Measurements from ENCODE around the gene PACSIN1.

DNA sequence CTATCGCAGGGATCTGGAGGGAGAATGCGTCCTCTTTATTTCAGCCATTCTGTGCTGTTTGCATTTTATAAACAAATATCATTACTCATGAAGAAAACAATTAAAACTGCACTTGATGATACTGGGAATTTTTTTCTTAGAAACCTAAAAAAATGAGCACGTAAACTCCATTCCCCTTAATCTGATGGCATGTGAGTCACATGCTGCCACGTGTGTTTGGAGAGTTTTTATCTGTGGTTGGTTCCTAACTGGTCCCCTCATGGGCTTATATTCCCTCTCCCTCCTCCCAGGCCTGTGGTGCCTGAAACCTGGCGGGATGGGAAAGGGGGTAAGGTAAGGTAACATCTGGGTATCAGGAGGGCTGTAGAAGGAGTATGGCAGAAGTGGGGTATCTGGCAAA lies 6.5 kb downstream of the PACSIN1 start:
- TF ChIP-seq, protein P1, sequence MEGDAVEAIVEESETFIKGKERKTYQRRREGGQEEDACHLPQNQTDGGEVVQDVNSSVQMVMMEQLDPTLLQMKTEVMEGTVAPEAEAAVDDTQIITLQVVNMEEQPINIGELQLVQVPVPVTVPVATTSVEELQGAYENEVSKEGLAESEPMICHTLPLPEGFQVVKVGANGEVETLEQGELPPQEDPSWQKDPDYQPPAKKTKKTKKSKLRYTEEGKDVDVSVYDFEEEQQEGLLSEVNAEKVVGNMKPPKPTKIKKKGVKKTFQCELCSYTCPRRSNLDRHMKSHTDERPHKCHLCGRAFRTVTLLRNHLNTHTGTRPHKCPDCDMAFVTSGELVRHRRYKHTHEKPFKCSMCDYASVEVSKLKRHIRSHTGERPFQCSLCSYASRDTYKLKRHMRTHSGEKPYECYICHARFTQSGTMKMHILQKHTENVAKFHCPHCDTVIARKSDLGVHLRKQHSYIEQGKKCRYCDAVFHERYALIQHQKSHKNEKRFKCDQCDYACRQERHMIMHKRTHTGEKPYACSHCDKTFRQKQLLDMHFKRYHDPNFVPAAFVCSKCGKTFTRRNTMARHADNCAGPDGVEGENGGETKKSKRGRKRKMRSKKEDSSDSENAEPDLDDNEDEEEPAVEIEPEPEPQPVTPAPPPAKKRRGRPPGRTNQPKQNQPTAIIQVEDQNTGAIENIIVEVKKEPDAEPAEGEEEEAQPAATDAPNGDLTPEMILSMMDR (IDR thresholded peaks at IDR 0.05 in 2 of 3, conservative IDR thresholded peaks at IDR 0.05 in 1 of 3; ENCODE audit: control insufficient read depth in 2 of 3, extremely low read depth in 1 of 3, insufficient read depth in 1 of 3, low read depth in 3 of 3, low read length in 3 of 3) = no peak
- no peak for TF ChIP-seq POLR2AphosphoS5 (IDR thresholded peaks at IDR 0.05; ENCODE audit: low read length)
- TF ChIP-seq SIN3A (IDR thresholded peaks at IDR 0.05; ENCODE audit: low read depth, low read length) = no peak
- TF ChIP-seq ETV6 (conservative IDR thresholded peaks at IDR 0.05 in 1 of 2, IDR thresholded peaks at IDR 0.05 in 1 of 2; ENCODE audit: borderline replicate concordance in 1 of 2, low read depth in 1 of 2) = no peak
- no peak for TF ChIP-seq BRCA1 (IDR thresholded peaks at IDR 0.05; ENCODE audit: low read depth, low read length)
- no peak for TF ChIP-seq RBBP5 (conservative IDR thresholded peaks at IDR 0.05)
- TF ChIP-seq, protein P2, sequence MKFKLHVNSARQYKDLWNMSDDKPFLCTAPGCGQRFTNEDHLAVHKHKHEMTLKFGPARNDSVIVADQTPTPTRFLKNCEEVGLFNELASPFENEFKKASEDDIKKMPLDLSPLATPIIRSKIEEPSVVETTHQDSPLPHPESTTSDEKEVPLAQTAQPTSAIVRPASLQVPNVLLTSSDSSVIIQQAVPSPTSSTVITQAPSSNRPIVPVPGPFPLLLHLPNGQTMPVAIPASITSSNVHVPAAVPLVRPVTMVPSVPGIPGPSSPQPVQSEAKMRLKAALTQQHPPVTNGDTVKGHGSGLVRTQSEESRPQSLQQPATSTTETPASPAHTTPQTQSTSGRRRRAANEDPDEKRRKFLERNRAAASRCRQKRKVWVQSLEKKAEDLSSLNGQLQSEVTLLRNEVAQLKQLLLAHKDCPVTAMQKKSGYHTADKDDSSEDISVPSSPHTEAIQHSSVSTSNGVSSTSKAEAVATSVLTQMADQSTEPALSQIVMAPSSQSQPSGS (IDR thresholded peaks at IDR 0.05; ENCODE audit: low read length) = no peak
- TF ChIP-seq, protein P3, sequence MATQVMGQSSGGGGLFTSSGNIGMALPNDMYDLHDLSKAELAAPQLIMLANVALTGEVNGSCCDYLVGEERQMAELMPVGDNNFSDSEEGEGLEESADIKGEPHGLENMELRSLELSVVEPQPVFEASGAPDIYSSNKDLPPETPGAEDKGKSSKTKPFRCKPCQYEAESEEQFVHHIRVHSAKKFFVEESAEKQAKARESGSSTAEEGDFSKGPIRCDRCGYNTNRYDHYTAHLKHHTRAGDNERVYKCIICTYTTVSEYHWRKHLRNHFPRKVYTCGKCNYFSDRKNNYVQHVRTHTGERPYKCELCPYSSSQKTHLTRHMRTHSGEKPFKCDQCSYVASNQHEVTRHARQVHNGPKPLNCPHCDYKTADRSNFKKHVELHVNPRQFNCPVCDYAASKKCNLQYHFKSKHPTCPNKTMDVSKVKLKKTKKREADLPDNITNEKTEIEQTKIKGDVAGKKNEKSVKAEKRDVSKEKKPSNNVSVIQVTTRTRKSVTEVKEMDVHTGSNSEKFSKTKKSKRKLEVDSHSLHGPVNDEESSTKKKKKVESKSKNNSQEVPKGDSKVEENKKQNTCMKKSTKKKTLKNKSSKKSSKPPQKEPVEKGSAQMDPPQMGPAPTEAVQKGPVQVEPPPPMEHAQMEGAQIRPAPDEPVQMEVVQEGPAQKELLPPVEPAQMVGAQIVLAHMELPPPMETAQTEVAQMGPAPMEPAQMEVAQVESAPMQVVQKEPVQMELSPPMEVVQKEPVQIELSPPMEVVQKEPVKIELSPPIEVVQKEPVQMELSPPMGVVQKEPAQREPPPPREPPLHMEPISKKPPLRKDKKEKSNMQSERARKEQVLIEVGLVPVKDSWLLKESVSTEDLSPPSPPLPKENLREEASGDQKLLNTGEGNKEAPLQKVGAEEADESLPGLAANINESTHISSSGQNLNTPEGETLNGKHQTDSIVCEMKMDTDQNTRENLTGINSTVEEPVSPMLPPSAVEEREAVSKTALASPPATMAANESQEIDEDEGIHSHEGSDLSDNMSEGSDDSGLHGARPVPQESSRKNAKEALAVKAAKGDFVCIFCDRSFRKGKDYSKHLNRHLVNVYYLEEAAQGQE (IDR thresholded peaks at IDR 0.05; ENCODE audit: low read depth, low read length) = no peak
- no peak for TF ChIP-seq ZNF274 (IDR thresholded peaks at IDR 0.05; ENCODE audit: insufficient read depth, insufficient read length)
- TF ChIP-seq, protein P4, sequence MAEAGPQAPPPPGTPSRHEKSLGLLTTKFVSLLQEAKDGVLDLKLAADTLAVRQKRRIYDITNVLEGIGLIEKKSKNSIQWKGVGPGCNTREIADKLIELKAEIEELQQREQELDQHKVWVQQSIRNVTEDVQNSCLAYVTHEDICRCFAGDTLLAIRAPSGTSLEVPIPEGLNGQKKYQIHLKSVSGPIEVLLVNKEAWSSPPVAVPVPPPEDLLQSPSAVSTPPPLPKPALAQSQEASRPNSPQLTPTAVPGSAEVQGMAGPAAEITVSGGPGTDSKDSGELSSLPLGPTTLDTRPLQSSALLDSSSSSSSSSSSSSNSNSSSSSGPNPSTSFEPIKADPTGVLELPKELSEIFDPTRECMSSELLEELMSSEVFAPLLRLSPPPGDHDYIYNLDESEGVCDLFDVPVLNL (IDR thresholded peaks at IDR 0.05; ENCODE audit: low read depth, low read length) = no peak
- TF ChIP-seq, protein P5, sequence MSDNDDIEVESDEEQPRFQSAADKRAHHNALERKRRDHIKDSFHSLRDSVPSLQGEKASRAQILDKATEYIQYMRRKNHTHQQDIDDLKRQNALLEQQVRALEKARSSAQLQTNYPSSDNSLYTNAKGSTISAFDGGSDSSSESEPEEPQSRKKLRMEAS (IDR thresholded peaks at IDR 0.05; ENCODE audit: low read depth, low read length) = no peak
- no peak for TF ChIP-seq POLR2A (IDR thresholded peaks at IDR 0.05; ENCODE audit: low read depth, low read length)
- TF ChIP-seq KDM1A (IDR thresholded peaks at IDR 0.05; ENCODE audit: borderline replicate concordance) = no peak
- no peak for TF ChIP-seq SREBF2 (IDR thresholded peaks at IDR 0.05; ENCODE audit: low read length)

All from GM12878 (cell line).